Ovary (tissue), 9 donors: ENCODE data around the gene STX18. TPM values are rescaled to one million over a fixed set of nuclear protein-coding genes. Genes with fewer than 3 reads are reported as not detected.

Experiments
- DNase-seq, 5 donors: peaks; one replicate each; pipeline ENCODE4 v3.0.0-alpha.2; 2019 to 2020
- H3K27ac ChIP-seq, 2 donors: fragments of 200-600 bp; one replicate each; pipeline versions ENCODE4 v1.5.1 to v1.8.0; 2019 to 2022
- H3K27me3 ChIP-seq: fragments of 200-600 bp; one replicate; pipeline ENCODE4 v1.8.0; 2022
- H3K36me3 ChIP-seq: fragments of 200-600 bp; sonication (generic); one replicate; pipeline ENCODE4 v1.5.1; 2019
- H3K4me1 ChIP-seq: one replicate; pipeline ENCODE4 v1.8.1; 2013; ENCODE audit warnings: mild to moderate bottlenecking, moderate library complexity; ENCODE audit not compliant: insufficient read depth
- H3K4me3 ChIP-seq: fragments of 200-600 bp; sonication (generic); one replicate; pipeline ENCODE4 v1.5.1; 2017
- H3K9me3 ChIP-seq, 2 donors: fragments of 200-600 bp in 1 of 2; sonication (generic) in 1 of 2; one replicate each; pipeline versions ENCODE4 v1.5.1 to v1.8.1; 2013 to 2019; ENCODE audit warnings: mild to moderate bottlenecking in 1 of 2, moderate library complexity in 1 of 2
- CTCF ChIP-seq, 3 donors: fragments of 450-650 bp in 2 of 3; fragments of 200-600 bp in 1 of 3; IDR thresholded peaks; one replicate each; pipeline versions ENCODE4 v1.5.1 to v1.8.0; 2016 to 2022; ENCODE audit warnings: antibody characterized with exemption in 3 of 3, mild to moderate bottlenecking in 1 of 3
- EP300 ChIP-seq: sonication (generic); formaldehyde crosslinking; IDR thresholded peaks from one replicate; pipeline ENCODE4 v1.6.1; 2017; ENCODE audit warnings: antibody characterized with exemption
- POLR2A ChIP-seq: fragments of 450-650 bp; IDR thresholded peaks from one replicate; pipeline ENCODE4 v1.6.1; 2017; ENCODE audit warnings: antibody characterized with exemption, mild to moderate bottlenecking, moderate library complexity
- WGBS, 3 donors: extraction: QIAGEN DNeasy Blood & Tissue Kit in 1 of 3; methylation state at CpG; one replicate each; pipeline versions ENCODE4 v1.1.5 to v1.1.7; 2013 to 2017; 5-methylcytosine and 5-hydroxymethylcytosine counted together
- intact Hi-C, 4 donors: fragments of 100-400 bp; cut with DNase I; formaldehyde crosslinking; loops; one replicate each; pipeline versions ENCODE4 v1.11.0 to v1.15.1; 2022 to 2023
- polyA plus RNA-seq, 2 donors: library from polyadenylated mRNA; stranded (reverse); fragments of 200-250 nt in 1 of 2; fragments of 350-450 nt in 1 of 2; fragmentation: Illumina TruSeq in 1 of 2; extraction: RNeasy Lipid Tissue Mini Kit (QIAGEN cat#74804) in 1 of 2; gene quantifications; one replicate each; pipeline ENCODE4 v1.2.3, GENCODE V29; 2013 to 2014
- total RNA-seq, 7 donors: library from RNA; depleted of rRNA in 2 of 7; stranded (reverse); fragments of >200 nt in 2 of 7; fragmentation: NEBNext Ultra II Directional in 3 of 7; extraction: Animal tissue kit (Norgen Biotek cat#: 25700) in 3 of 7; gene quantifications; one replicate each; pipeline versions ENCODE4 v1.1.0 to v1.2.4, GENCODE V29; 2016 to 2023
- donor health status: DM: no; HTN: no; CAD: no; lungs with moderate emphysema.
- donor health status: DM: no; HTN: no; CAD: no.
- donor health status: Bipolar disorder and iron deficiency.
- donor health status: DM: yes; HTN: yes; CAD: no.
- donor health status: DM: no; HTN: no; CAD: no.
- donor health status: DM: yes; HTN: yes; CAD: no.

Gene STX18
- total and polyA plus RNA-seq, 9 donors, result 18.1 to 61.4 (median 31.9) TPM

DNA sequence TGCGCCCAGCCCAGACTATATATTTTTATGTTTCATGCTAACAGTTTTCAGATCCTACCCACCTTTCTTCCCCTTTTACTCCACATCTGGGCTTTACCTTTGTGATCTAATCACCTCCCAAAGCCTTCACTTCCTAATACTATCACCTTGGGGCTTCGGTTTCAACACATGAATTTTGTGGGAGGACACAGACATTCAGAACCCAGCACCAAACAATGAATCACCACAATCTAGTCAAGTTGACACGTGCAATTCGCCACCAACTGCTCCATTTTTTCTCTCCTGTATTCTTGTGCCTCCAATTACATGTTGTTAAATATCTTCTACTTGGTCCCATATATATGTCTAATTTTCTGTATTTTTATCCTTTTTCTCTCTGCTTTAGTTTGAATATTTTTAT is 41.8 kb upstream of the STX18 start:
- H3K4me1 ChIP-seq, result no peaks in the 10 kb centered on the region
- intact Hi-C loops, result no loop called here
- no peaks in the 10 kb centered on the region for H3K36me3 ChIP-seq
- TF ChIP-seq CTCF (IDR thresholded peaks at IDR 0.05), result no peak
- no peak for TF ChIP-seq POLR2A
- no peak for TF ChIP-seq EP300
- no peak for DNase-seq
- H3K27me3 ChIP-seq, result no peaks in the 10 kb centered on the region
- H3K4me3 ChIP-seq, result no peak overlapping the region
- H3K9me3 ChIP-seq, result no peaks in the 10 kb centered on the region
- H3K27ac ChIP-seq, result no peak overlapping the region
- 92% methylated on average over 4 of the region's 4 CpGs for WGBS, 3 donors

- Histone ChIP-seq H3K4me1 (no peaks in the 10 kb centered on the region), H3K27me3 (no peaks in the 10 kb centered on the region), H3K36me3 (no peaks in the 10 kb centered on the region), H3K4me3 (no peak overlapping the region), H3K9me3 (no peaks in the 10 kb centered on the region), H3K27ac (no peak overlapping the region)
- TF ChIP-seq CTCF (IDR thresholded peaks at IDR 0.05), result no peak
- TF ChIP-seq POLR2A, result no peak
- 92 to 95% (median 92%) methylated on average over 7 of the region's 7 CpGs for WGBS, 3 donors
- DNase-seq, result no peak
- intact Hi-C loops, result no loop called here
Observed at GRCh38 chr4:4582653-4583052, 40.8 kb upstream of the STX18 start.

DNA sequence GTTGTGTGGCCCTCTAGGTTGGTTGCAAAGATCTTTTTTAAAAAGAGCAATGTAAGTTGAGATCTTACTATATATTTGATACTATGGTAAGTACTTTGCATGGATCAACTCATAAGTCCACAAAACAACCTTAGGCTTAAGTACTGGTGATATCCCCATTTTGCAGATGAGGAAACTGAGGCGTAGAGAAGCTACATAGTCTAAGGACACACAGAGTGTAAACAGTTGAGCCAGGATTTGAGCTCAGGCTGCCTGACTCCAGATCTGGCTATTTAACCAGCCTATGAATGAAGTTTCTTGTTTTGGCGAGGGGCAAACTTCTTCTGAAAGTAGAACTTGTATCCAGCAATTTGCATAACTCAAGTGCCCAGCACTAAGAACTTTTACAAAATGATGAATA is 38.6 kb upstream of the STX18 start:
- no peak for DNase-seq
- 92 to 100% (median 97%) methylated on average over 2 of the region's 2 CpGs for WGBS, 3 donors
- H3K4me3 ChIP-seq, result no peak overlapping the region
- intact Hi-C loops, result no loop called here
- TF ChIP-seq EP300 (no peak), CTCF (IDR thresholded peaks at IDR 0.05) (no peak), POLR2A (no peak)
- H3K36me3 ChIP-seq, result no peaks in the 10 kb centered on the region
- no peaks in the 10 kb centered on the region for H3K27me3 ChIP-seq
- H3K4me1 ChIP-seq, result no peaks in the 10 kb centered on the region
- H3K27ac ChIP-seq, result no peak overlapping the region
- H3K9me3 ChIP-seq, result no peaks in the 10 kb centered on the region

DNA sequence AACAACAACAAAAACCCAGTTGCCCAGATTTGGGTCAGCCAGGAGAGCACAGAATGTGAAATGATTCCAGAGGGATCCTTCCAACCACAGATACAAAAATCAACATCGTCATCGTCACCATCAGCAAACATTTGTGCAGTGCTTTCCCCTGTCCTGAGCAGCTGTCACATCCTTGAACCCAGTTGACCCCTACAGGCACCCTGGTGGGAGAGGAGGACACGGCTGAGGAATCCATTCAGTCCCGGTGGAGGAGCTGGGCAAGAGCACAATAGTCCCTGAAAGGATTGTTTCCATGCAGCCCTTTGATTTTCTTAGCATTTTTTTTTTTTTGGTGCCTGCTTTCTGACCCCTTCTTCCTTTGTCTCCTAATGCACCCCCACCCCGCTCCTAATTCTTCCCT is 37.1 kb upstream of the STX18 start:
- H3K4me3 ChIP-seq, result no peak overlapping the region
- no peak for TF ChIP-seq CTCF (IDR thresholded peaks at IDR 0.05)
- TF ChIP-seq POLR2A, result no peak
- no peak for TF ChIP-seq EP300
- 42 to 57% (median 44%) methylated on average over 5 of the region's 5 CpGs for WGBS, 3 donors
- no peaks in the 10 kb centered on the region for H3K4me1 ChIP-seq
- no peaks in the 10 kb centered on the region for H3K36me3 ChIP-seq
- H3K9me3 ChIP-seq, result no peaks in the 10 kb centered on the region
- H3K27ac ChIP-seq, result no peak overlapping the region
- intact Hi-C loops, result no loop called here
- H3K27me3 ChIP-seq, result no peaks in the 10 kb centered on the region
- DNase-seq, result no peak
